Measurements from ENCODE around the gene ITLN2.
"Not testable (repeated sequence)": the region's sequence is repeated elsewhere in the genome, so short reads cannot be mapped to it uniquely, and the experiment has no call there.

ITLN2 gene

DNA sequence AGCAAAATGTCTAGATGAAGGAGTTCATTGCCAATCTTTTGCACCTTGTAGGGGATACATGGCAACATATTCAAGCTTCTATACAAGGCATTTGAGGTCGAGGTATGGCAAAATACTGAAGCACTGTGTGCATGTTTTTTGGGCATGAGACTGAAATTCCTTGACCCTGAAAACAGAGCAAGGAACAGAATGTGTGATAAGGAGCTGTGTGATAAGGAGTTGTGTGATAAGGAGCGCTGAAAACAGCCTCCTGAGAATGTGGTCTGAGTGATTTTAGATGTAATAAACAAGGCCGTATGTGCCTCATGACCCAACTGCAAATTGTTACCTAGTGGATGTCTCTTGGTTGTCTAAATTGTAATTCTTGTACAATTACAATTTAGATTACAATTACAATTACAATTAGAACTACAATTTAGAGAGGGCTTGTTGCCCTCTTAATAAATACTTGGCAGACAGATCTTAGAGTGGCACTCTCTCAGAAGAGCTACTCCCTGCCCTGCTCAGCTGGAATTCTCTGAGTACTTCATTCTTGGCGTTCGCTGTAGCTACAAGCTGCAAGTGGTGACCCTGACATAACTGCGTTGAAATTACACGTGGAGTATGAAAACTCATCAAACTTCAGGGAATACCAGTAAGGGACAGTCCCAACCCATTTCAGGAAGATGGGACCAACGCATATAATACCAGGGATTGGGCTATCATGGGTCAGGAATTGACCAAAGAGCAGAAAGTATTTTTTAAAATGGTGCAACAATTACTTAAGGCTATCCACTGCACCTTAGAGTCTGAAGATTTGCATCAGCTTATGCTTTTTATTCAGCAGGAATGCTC lies 49.6 kb downstream of the ITLN2 start:
- DNase-seq (ENCODE audit: low read depth): no peak

DNA sequence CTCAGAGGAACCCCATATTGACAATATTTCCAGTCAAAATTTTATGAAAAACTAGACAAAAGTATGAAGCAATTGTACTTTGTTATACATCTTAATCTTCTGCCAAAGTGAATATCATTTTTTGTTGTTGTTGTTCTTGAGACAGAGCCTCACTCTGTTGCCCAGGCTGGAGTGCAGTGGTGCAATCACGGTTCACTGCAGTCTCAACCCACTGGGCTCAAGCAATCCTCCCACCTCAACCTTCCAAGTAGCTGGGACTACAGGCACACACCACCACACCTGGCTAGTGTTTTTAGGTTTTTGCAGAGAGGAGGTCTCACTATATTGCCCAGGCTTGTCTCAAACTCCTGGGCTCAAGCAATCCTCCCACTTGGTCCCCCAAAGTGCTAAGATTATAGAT lies 52.4 kb downstream of the ITLN2 start:
- not testable (repeated sequence) for DNase-seq (ENCODE audit: low read depth)

- no peak for DNase-seq (ENCODE audit: low read depth)
Observed at GRCh38 chr1:160901768-160902167, 52.8 kb downstream of the ITLN2 start.

DNA sequence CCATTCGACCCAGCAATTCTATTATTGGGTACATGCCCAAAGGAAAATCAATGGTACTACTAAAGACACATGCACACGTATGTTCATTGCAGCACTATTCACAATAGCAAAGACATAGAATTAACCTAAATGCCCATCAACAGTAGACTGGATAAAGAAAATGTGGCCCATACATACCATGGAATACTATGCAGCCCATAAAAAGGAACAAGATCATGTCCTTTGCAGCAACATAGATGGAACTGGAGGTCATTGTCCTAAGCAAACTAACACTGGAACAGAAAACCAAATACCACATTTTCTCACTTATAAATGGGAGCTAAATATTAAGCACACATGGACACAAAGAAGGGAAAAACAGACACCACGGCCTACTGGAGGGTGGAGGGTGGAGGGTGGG lies 53.9 kb downstream of the ITLN2 start:
- not testable (repeated sequence) for DNase-seq (ENCODE audit: low read depth)

All from activated T-helper 1 cell treated with Interleukin-2 at 50 U/mL for 16 hours (primary cell).